Brain microvascular endothelial cell (primary cell): Measurements from ENCODE around the gene RDH14.

ENCODE experiments used
- DNase-seq: peaks from one replicate; pipeline ENCODE4 v3.0.0-alpha.2; 2020
- H3K27ac ChIP-seq: fragments of 250-450 bp; sonication (Bioruptor Pico); 2 replicates; pipeline ENCODE4 v1.5.1; 2020; ENCODE audit warnings: mild to moderate bottlenecking, moderate library complexity
- H3K27me3 ChIP-seq: fragments of 250-450 bp; sonication (Bioruptor Pico); replicated peaks from 2 replicates; pipeline ENCODE4 v1.5.1; 2020; ENCODE audit warnings: mild to moderate bottlenecking
- H3K36me3 ChIP-seq: fragments of 250-450 bp; sonication (Bioruptor Pico); replicated peaks from 2 replicates; pipeline ENCODE4 v1.5.1; 2020; ENCODE audit warnings: mild to moderate bottlenecking
- H3K4me3 ChIP-seq: 2 replicates; pipeline ENCODE4 v1.5.1; 2011; ENCODE audit warnings: low read depth, mild to moderate bottlenecking, control low read depth, low read length, moderate library complexity
- in situ Hi-C: cut with HindIII; loops from 2 replicates; pipeline ENCODE4 v1.10.0; 2017; ENCODE audit warnings: low sequenced_read_pairs, low pct_ligation_motif_present
- TF ChIP-seq, protein P1 (sequence below): IDR thresholded peaks from 2 replicates; pipeline ENCODE4 v1.5.1; 2011; ENCODE audit warnings: low read depth, mild to moderate bottlenecking, moderate library complexity, low read length, control low read depth, inconsistent platforms; ENCODE audit errors: missing control alignments

RDH14 gene

DNA sequence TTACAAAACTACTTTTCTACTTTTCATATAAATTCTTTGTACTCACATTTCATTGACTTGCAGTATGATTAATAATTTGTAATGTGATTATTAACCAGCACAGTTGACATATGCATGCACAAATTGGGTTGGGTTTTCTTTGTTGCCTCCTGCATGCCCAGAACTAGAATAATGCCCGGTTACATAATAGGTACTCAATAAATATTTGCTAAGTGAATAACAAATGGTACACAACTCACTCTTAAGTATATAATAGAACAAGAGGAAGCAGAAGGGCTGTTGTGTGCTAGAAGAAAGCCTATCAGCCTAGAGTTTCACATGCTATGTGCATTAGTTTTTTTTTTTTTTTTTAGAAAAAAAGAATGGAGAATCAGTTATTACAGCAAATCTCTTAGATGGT lies 9.3 kb downstream of the RDH14 start:
- Histone ChIP-seq H3K4me3 (no peak overlapping the region), H3K36me3 (peaks cover 8% of the 10 kb centered on the region), H3K27me3 (no peaks in the 10 kb centered on the region), H3K27ac (no peak overlapping the region)
- in situ Hi-C loops, result no loop called here
- DNase-seq, result no peak
- TF ChIP-seq, protein P1, sequence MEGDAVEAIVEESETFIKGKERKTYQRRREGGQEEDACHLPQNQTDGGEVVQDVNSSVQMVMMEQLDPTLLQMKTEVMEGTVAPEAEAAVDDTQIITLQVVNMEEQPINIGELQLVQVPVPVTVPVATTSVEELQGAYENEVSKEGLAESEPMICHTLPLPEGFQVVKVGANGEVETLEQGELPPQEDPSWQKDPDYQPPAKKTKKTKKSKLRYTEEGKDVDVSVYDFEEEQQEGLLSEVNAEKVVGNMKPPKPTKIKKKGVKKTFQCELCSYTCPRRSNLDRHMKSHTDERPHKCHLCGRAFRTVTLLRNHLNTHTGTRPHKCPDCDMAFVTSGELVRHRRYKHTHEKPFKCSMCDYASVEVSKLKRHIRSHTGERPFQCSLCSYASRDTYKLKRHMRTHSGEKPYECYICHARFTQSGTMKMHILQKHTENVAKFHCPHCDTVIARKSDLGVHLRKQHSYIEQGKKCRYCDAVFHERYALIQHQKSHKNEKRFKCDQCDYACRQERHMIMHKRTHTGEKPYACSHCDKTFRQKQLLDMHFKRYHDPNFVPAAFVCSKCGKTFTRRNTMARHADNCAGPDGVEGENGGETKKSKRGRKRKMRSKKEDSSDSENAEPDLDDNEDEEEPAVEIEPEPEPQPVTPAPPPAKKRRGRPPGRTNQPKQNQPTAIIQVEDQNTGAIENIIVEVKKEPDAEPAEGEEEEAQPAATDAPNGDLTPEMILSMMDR, result no peak

DNA sequence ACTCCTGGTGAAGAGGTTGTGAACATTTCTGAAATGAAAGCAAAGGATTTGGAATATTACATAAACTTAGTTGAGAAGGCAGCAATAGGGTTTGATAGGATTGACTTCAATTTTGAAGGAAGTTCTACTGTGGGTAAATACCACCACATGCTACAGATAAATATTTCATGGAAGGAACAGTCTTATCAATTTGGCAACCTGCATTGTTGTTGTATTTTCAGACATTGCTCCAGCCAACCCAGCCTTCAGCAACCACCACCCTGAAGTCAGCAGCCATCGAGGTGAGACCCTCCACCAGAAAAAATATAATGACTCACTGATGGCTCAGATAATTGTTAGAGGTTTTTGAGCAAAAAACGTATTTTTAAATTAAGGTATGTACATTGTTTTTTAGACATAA lies 10.0 kb downstream of the RDH14 start:
- no peak overlapping the region for H3K27ac ChIP-seq
- no peak for DNase-seq
- no peaks in the 10 kb centered on the region for H3K27me3 ChIP-seq
- no peak overlapping the region for H3K4me3 ChIP-seq
- H3K36me3 ChIP-seq, result peaks cover 5% of the 10 kb centered on the region
- TF ChIP-seq, protein P1, result no peak
- in situ Hi-C loops, result no loop called here

DNA sequence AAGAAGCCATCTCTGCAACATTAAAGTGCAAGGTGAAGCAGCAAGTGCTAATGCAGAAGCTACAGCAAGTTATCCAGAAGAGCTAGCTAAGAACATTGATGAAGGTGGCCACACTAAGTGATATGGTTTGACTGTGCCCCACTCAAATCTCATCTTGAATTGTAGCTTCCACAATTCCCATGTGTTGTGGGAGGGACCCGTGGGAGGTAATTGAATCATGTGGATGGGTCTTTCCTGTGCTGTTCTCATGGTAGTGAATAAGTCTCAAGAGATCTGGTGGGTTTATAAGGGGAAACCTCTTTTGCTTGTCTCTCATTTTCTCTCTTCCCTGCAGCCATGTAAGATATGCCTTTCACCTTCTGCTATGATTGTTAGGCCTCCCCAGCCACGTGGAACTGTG lies 11.4 kb downstream of the RDH14 start:
- TF ChIP-seq, protein P1, result no peak
- Histone ChIP-seq H3K27ac (no peak overlapping the region), H3K27me3 (no peaks in the 10 kb centered on the region), H3K4me3 (no peak overlapping the region), H3K36me3 (no peaks in the 10 kb centered on the region)
- no peak for DNase-seq
- in situ Hi-C loops, result no loop called here

DNA sequence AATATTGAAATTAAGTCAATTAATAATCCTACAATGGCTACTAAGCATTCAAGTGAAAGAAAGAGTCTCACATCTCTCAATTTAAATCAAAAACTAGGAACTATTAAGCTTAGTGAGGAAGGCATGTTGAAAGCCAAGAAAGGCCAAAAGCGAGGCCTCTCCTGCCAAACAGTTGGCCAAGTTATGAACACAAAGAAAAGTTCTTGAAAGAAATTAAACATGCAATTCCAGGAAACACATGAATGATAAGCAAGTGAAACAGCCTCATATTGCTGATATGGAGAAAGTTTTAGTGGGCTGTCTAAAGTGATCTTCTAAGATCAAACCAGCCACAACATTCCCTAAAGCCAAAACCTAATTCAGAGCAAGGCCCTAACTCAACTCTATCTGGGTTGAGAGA lies 11.8 kb downstream of the RDH14 start:
- no peaks in the 10 kb centered on the region for H3K36me3 ChIP-seq
- H3K27me3 ChIP-seq, result no peaks in the 10 kb centered on the region
- no peak for DNase-seq
- no peak overlapping the region for H3K4me3 ChIP-seq
- H3K27ac ChIP-seq, result no peak overlapping the region
- TF ChIP-seq, protein P1, result no peak
- in situ Hi-C loops, result no loop called here

DNA sequence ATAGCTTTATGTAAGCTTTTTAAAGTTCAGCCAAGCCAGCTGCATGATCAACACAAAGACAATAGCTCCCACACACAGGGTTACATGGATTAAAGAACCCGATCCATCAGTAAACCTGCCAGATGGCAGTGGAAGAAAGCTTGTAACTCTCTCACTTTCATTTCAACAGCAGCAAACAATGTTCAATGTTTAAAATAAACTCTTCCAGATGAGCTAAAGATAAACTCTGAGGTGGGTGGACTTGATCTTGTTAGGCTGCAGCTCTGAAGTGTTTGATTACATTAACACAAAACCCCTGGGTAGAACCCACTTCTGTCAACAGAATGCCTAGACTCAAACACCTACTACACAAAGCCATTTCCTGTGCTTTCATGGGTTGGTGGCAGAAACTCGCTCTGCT lies 13.9 kb downstream of the RDH14 start:
- no peak overlapping the region for H3K4me3 ChIP-seq
- no peaks in the 10 kb centered on the region for H3K36me3 ChIP-seq
- in situ Hi-C loops, result no loop called here
- TF ChIP-seq, protein P1, result no peak
- H3K27me3 ChIP-seq, result no peaks in the 10 kb centered on the region
- H3K27ac ChIP-seq, result no peak overlapping the region
- no peak for DNase-seq

DNA sequence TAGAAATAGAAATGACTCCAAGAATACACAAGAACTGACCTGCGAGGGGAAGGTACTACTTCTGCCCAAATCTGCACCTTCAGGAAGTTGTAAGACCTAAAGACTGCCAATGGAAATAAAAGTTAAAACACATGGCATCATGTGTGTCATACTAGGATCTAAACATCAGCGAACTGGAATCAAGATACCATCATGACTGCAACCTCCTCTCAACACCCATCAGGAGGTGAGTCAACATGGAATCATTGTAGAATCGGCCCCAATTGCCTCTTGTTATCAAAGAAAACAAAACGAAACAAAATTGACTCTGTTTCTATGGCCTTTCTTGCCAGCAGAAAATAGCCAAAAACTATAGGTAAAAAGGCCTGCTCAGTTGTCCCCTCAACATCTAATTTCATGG lies 15.1 kb downstream of the RDH14 start:
- H3K4me3 ChIP-seq, result no peak overlapping the region
- DNase-seq, result peak; percentile 83
- in situ Hi-C loops, result no loop called here
- H3K27ac ChIP-seq, result peak overlapping the region; percentile 46
- no peaks in the 10 kb centered on the region for H3K36me3 ChIP-seq
- no peaks in the 10 kb centered on the region for H3K27me3 ChIP-seq
- TF ChIP-seq, protein P1, result no peak
